ENCODE results near the gene CCT6B. TPM values are rescaled to one million over a fixed set of nuclear protein-coding genes. Genes with fewer than 3 reads are reported as not detected.

CCT6B gene
- total RNA-seq, 1 experiment from 2014 or later: 2.8 TPM

DNA sequence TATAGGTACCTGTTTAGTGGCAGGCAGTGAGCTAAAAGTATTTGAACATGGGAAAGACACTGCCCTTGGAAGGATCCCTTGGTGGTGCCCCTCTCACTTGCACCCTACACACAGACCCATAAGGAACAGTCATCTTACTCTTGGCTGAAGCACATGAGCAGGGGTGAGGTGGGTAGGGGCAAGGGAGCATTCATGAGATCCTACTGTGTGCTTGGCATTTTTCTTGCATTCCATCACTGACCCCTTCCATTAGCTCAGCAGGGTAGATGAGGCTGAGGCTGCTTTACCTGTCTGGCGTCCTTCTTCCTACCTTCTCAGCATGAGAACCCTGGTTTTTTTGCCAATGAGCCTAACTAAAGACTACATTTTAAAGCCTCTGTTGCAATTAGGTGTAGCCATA lies 48.3 kb downstream of the CCT6B start:
- H3K4me3 Mint-ChIP-seq: no peak overlapping the region
- peaks cover 5% of the 10 kb centered on the region for H3K27me3 Mint-ChIP-seq (ENCODE audit: low read depth)
- ChIA-PET POLR2A (no interaction called here), CTCF (no interaction called here)
- DNase-seq (ENCODE audit: low spot score): no peak
- TF ChIP-seq, protein P1, sequence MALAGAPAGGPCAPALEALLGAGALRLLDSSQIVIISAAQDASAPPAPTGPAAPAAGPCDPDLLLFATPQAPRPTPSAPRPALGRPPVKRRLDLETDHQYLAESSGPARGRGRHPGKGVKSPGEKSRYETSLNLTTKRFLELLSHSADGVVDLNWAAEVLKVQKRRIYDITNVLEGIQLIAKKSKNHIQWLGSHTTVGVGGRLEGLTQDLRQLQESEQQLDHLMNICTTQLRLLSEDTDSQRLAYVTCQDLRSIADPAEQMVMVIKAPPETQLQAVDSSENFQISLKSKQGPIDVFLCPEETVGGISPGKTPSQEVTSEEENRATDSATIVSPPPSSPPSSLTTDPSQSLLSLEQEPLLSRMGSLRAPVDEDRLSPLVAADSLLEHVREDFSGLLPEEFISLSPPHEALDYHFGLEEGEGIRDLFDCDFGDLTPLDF (CRISPR knock-in tag; IDR thresholded peaks at IDR 0.05): no peak
- TF ChIP-seq ZNF317 (CRISPR knock-in tag; IDR thresholded peaks at IDR 0.05; ENCODE audit: borderline replicate concordance, low read depth): 0 out of 2 replicates have a peak, but pooled peaks have one; percentile 43
- no peaks in the 10 kb centered on the region for H3K9me3 Mint-ChIP-seq
- peak; percentile 32 for ATAC-seq
- H3K4me1 Mint-ChIP-seq: no peaks in the 10 kb centered on the region
- no peaks in the 10 kb centered on the region for H3K36me3 Mint-ChIP-seq
- H3K27ac Mint-ChIP-seq: no peak overlapping the region

DNA sequence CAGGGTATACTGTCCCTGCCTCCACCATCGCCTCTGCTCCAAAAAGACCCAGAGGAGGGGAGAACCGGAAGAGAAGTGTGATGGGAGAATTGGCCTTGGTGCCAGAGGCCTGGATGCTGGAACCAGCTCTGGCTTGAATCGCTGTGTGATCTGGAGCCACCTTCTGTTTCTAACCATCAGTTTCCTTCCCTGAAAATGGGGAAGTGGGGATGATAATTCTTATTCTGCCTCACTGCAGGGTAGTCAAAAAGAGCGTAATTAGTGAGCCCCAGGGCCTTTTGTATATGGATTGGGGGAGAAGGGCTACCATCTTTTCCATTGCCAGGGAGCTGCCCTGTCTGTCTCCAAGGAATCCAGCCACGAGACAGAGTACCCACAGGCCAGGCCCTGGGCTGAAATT lies 52.2 kb downstream of the CCT6B start:
- TF ChIP-seq, protein P2, sequence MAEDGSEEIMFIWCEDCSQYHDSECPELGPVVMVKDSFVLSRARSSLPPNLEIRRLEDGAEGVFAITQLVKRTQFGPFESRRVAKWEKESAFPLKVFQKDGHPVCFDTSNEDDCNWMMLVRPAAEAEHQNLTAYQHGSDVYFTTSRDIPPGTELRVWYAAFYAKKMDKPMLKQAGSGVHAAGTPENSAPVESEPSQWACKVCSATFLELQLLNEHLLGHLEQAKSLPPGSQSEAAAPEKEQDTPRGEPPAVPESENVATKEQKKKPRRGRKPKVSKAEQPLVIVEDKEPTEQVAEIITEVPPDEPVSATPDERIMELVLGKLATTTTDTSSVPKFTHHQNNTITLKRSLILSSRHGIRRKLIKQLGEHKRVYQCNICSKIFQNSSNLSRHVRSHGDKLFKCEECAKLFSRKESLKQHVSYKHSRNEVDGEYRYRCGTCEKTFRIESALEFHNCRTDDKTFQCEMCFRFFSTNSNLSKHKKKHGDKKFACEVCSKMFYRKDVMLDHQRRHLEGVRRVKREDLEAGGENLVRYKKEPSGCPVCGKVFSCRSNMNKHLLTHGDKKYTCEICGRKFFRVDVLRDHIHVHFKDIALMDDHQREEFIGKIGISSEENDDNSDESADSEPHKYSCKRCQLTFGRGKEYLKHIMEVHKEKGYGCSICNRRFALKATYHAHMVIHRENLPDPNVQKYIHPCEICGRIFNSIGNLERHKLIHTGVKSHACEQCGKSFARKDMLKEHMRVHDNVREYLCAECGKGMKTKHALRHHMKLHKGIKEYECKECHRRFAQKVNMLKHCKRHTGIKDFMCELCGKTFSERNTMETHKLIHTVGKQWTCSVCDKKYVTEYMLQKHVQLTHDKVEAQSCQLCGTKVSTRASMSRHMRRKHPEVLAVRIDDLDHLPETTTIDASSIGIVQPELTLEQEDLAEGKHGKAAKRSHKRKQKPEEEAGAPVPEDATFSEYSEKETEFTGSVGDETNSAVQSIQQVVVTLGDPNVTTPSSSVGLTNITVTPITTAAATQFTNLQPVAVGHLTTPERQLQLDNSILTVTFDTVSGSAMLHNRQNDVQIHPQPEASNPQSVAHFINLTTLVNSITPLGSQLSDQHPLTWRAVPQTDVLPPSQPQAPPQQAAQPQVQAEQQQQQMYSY (CRISPR knock-in tag; IDR thresholded peaks at IDR 0.05): no peak
- TF ChIP-seq, protein P3, sequence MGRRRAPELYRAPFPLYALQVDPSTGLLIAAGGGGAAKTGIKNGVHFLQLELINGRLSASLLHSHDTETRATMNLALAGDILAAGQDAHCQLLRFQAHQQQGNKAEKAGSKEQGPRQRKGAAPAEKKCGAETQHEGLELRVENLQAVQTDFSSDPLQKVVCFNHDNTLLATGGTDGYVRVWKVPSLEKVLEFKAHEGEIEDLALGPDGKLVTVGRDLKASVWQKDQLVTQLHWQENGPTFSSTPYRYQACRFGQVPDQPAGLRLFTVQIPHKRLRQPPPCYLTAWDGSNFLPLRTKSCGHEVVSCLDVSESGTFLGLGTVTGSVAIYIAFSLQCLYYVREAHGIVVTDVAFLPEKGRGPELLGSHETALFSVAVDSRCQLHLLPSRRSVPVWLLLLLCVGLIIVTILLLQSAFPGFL (CRISPR knock-in tag; IDR thresholded peaks at IDR 0.05; ENCODE audit: borderline replicate concordance): no peak
- TF ChIP-seq ZNF671 (CRISPR knock-in tag; IDR thresholded peaks at IDR 0.05): no peak
- TF ChIP-seq GTF2I (CRISPR knock-in tag; conservative IDR thresholded peaks at IDR 0.05): no peak
- TF ChIP-seq, protein P4, sequence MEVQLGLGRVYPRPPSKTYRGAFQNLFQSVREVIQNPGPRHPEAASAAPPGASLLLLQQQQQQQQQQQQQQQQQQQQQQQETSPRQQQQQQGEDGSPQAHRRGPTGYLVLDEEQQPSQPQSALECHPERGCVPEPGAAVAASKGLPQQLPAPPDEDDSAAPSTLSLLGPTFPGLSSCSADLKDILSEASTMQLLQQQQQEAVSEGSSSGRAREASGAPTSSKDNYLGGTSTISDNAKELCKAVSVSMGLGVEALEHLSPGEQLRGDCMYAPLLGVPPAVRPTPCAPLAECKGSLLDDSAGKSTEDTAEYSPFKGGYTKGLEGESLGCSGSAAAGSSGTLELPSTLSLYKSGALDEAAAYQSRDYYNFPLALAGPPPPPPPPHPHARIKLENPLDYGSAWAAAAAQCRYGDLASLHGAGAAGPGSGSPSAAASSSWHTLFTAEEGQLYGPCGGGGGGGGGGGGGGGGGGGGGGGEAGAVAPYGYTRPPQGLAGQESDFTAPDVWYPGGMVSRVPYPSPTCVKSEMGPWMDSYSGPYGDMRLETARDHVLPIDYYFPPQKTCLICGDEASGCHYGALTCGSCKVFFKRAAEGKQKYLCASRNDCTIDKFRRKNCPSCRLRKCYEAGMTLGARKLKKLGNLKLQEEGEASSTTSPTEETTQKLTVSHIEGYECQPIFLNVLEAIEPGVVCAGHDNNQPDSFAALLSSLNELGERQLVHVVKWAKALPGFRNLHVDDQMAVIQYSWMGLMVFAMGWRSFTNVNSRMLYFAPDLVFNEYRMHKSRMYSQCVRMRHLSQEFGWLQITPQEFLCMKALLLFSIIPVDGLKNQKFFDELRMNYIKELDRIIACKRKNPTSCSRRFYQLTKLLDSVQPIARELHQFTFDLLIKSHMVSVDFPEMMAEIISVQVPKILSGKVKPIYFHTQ (CRISPR knock-in tag; IDR thresholded peaks at IDR 0.05): no peak
- TF ChIP-seq MYBL2 (CRISPR knock-in tag; IDR thresholded peaks at IDR 0.05): no peak
- TF ChIP-seq ETV6 (CRISPR knock-in tag; IDR thresholded peaks at IDR 0.05): no peak
- TF ChIP-seq RELA (CRISPR knock-in tag; IDR thresholded peaks at IDR 0.05; ENCODE audit: borderline replicate concordance): no peak
- TF ChIP-seq NR3C1 (CRISPR knock-in tag; conservative IDR thresholded peaks at IDR 0.05; ENCODE audit: low read depth): no peak
- TF ChIP-seq FOXK1 (CRISPR knock-in tag; IDR thresholded peaks at IDR 0.05): no peak
- TF ChIP-seq CBFB (CRISPR knock-in tag; IDR thresholded peaks at IDR 0.05; ENCODE audit: low read depth): no peak
- TF ChIP-seq, protein P5, sequence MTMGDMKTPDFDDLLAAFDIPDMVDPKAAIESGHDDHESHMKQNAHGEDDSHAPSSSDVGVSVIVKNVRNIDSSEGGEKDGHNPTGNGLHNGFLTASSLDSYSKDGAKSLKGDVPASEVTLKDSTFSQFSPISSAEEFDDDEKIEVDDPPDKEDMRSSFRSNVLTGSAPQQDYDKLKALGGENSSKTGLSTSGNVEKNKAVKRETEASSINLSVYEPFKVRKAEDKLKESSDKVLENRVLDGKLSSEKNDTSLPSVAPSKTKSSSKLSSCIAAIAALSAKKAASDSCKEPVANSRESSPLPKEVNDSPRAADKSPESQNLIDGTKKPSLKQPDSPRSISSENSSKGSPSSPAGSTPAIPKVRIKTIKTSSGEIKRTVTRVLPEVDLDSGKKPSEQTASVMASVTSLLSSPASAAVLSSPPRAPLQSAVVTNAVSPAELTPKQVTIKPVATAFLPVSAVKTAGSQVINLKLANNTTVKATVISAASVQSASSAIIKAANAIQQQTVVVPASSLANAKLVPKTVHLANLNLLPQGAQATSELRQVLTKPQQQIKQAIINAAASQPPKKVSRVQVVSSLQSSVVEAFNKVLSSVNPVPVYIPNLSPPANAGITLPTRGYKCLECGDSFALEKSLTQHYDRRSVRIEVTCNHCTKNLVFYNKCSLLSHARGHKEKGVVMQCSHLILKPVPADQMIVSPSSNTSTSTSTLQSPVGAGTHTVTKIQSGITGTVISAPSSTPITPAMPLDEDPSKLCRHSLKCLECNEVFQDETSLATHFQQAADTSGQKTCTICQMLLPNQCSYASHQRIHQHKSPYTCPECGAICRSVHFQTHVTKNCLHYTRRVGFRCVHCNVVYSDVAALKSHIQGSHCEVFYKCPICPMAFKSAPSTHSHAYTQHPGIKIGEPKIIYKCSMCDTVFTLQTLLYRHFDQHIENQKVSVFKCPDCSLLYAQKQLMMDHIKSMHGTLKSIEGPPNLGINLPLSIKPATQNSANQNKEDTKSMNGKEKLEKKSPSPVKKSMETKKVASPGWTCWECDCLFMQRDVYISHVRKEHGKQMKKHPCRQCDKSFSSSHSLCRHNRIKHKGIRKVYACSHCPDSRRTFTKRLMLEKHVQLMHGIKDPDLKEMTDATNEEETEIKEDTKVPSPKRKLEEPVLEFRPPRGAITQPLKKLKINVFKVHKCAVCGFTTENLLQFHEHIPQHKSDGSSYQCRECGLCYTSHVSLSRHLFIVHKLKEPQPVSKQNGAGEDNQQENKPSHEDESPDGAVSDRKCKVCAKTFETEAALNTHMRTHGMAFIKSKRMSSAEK (CRISPR knock-in tag; IDR thresholded peaks at IDR 0.05; ENCODE audit: borderline replicate concordance): no peak
- TF ChIP-seq ELF4 (CRISPR knock-in tag; IDR thresholded peaks at IDR 0.05; ENCODE audit: low read depth): no peak
- POLR2A ChIA-PET: no interaction called here
- H3K4me1 Mint-ChIP-seq: no peaks in the 10 kb centered on the region
- no peak overlapping the region for H3K4me3 Mint-ChIP-seq
- peaks cover 5% of the 10 kb centered on the region for H3K27me3 Mint-ChIP-seq (ENCODE audit: low read depth)
- no peaks in the 10 kb centered on the region for H3K9me3 Mint-ChIP-seq
- CTCF ChIA-PET: no interaction called here
- ATAC-seq (no peak), DNase-seq (ENCODE audit: low spot score) (no peak)
- H3K36me3 Mint-ChIP-seq: no peaks in the 10 kb centered on the region
- no peak overlapping the region for H3K27ac Mint-ChIP-seq

All from WTC11 (cell line).